CD4-positive, CD25-positive, alpha-beta regulatory T cell (primary cell): ENCODE data around the gene MDP1. TPM values are rescaled to one million over a fixed set of nuclear protein-coding genes. Genes with fewer than 3 reads are reported as not detected.

Experiments
- ATAC-seq, 2 donors: fragments of 150-1000 bp; cut with Tn5 transposase; one replicate each; pipeline ENCODE4 v1.10.0; 2021; ENCODE audit warnings: low read depth in 2 of 2, moderate number of reproducible peaks in 2 of 2, moderate library complexity in 1 of 2
- DNase-seq, 3 donors: peaks; one replicate each; pipeline versions ENCODE4 v3.0.0 to v3.0.0-alpha.2; 2012 to 2022; ENCODE audit warnings: mixed read lengths in 1 of 3
- H3K27ac ChIP-seq: one replicate; pipeline ENCODE4 v1.7.0; 2013; ENCODE audit warnings: mild to moderate bottlenecking, low read length; ENCODE audit not compliant: insufficient read depth, poor library complexity, severe bottlenecking
- H3K27me3 ChIP-seq: one replicate; pipeline ENCODE4 v1.7.0; 2013; ENCODE audit warnings: low read length; ENCODE audit not compliant: control insufficient read depth, insufficient read depth
- H3K36me3 ChIP-seq: one replicate; pipeline ENCODE4 v1.7.0; 2013; ENCODE audit warnings: mild to moderate bottlenecking, low read length, moderate library complexity; ENCODE audit not compliant: control insufficient read depth, insufficient read depth
- H3K4me1 ChIP-seq: 2 replicates; pipeline ENCODE4 v1.7.0; 2013; ENCODE audit warnings: mild to moderate bottlenecking, low read length; ENCODE audit not compliant: insufficient read depth, control insufficient read depth, poor library complexity, severe bottlenecking
- H3K4me3 ChIP-seq: one replicate; pipeline ENCODE4 v1.7.0; 2013; ENCODE audit warnings: low read depth, mild to moderate bottlenecking, low read length, moderate library complexity
- H3K9me3 ChIP-seq, 2 experiments: 1 replicate in 1 of 2; 2 replicates in 1 of 2; pipeline ENCODE4 v1.7.0; 2013; ENCODE audit warnings: low read length in 2 of 2, mild to moderate bottlenecking in 1 of 2, moderate library complexity in 1 of 2; ENCODE audit not compliant: control insufficient read depth in 2 of 2
- H3K27ac Mint-ChIP-seq, 3 donors: one replicate each; pipeline ENCODE4 v1.8.0; 2020 to 2022; ENCODE audit warnings: mild to moderate bottlenecking in 3 of 3, mixed read lengths in 3 of 3, moderate library complexity in 2 of 3
- H3K27me3 Mint-ChIP-seq: one replicate; pipeline ENCODE4 v1.8.0; 2022; ENCODE audit warnings: mild to moderate bottlenecking, mixed read lengths
- H3K36me3 Mint-ChIP-seq: one replicate; pipeline ENCODE4 v1.8.0; 2020; ENCODE audit warnings: mixed read lengths
- H3K4me1 Mint-ChIP-seq, 4 donors: one replicate each; pipeline ENCODE4 v1.8.0; 2020 to 2022; ENCODE audit warnings: mixed read lengths in 4 of 4, mild to moderate bottlenecking in 1 of 4
- H3K4me3 Mint-ChIP-seq, 4 donors: one replicate each; pipeline ENCODE4 v1.8.0; 2020 to 2022; ENCODE audit warnings: mild to moderate bottlenecking in 4 of 4, mixed read lengths in 4 of 4, moderate library complexity in 3 of 4
- H3K9me3 Mint-ChIP-seq, 7 donors: one replicate each; pipeline ENCODE4 v1.8.0; 2020 to 2022; ENCODE audit warnings: mixed read lengths in 7 of 7, mild to moderate bottlenecking in 3 of 7, moderate library complexity in 2 of 7
- polyA plus RNA-seq, 4 donors: library from polyadenylated mRNA; unstranded; fragments of 300-500 nt; fragmentation: Illumina TruSeq; gene quantifications; one replicate each; pipeline ENCODE4 v1.2.3, GENCODE V29; 2021
- total RNA-seq: library from RNA; stranded (reverse); gene quantifications from one replicate; pipeline ENCODE4 v1.2.3, GENCODE V29; 2022

Gene MDP1
- total and polyA plus RNA-seq, 5 donors from 2014 or later, result 6.0 to 52.6 (median 32.7) TPM

DNA sequence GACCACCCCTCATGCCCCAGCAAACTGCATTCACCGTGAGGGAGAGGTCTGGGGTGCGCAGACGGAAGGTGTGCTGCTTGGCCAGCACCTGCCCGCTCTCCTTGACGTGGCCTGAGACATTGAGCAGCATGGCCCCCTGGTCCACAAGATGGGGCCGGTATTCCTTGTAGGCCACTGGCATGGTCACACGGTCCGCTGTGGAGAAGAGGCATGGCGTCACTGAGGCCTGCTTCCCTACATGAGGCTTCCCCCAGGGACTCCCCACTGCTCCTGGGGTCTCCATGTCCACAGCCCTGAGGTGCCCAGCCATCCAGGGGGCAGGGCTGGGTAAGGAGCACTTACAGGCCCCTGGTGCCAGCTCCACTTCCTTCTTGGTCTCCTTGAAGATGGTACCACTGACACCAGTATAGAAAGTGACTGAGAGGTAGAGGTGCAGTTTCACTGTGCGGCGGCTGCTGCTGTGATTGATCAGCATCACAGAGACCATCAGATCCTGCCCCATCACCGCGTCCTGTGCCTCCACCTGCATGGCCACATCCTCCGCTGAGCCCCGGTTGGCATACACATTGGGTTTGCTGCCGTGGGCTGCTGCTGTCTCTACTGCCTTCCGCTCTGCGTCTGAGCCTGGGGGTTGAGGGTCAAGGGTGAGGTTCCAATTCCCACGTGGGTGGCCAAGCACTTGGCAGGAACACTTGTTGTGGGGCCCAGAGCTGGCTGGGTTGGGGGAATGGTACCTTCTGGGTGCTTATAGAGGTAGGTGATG is 38.9 kb upstream of the MDP1 start:
- Mint-ChIP-seq H3K4me1 (peaks cover 0 to 5% (median 3%) of the 10 kb centered on the region in 4 donors), H3K27me3 (no peaks in the 10 kb centered on the region), H3K9me3 (no peaks in the 10 kb centered on the region), H3K4me3 (no peak overlapping the region), H3K27ac (no peak overlapping the region), H3K36me3 (peaks cover 20% of the 10 kb centered on the region)
- Histone ChIP-seq H3K4me3 (no peak overlapping the region), H3K27me3 (no peaks in the 10 kb centered on the region), H3K36me3 (peaks cover 10% of the 10 kb centered on the region), H3K4me1 (no peaks in the 10 kb centered on the region), H3K9me3 (no peaks in the 10 kb centered on the region), H3K27ac (no peak overlapping the region)
- ATAC-seq, result no peak
- no peak for DNase-seq

GRCh38 chr14:24253936-24254335 is 38.1 kb upstream of the MDP1 start:
- Mint-ChIP-seq H3K27me3 (no peaks in the 10 kb centered on the region), H3K4me1 (peaks cover 0 to 5% (median 4%) of the 10 kb centered on the region in 4 donors), H3K36me3 (peaks cover 20% of the 10 kb centered on the region), H3K27ac (no peak overlapping the region), H3K4me3 (peak overlapping the region in 1 of 4 donors; percentile 51), H3K9me3 (no peaks in the 10 kb centered on the region)
- no peak for ATAC-seq
- no peak for DNase-seq
- Histone ChIP-seq H3K27ac (no peak overlapping the region), H3K4me3 (no peak overlapping the region), H3K27me3 (no peaks in the 10 kb centered on the region), H3K4me1 (no peaks in the 10 kb centered on the region), H3K36me3 (peaks cover 10% of the 10 kb centered on the region), H3K9me3 (no peaks in the 10 kb centered on the region)

DNA sequence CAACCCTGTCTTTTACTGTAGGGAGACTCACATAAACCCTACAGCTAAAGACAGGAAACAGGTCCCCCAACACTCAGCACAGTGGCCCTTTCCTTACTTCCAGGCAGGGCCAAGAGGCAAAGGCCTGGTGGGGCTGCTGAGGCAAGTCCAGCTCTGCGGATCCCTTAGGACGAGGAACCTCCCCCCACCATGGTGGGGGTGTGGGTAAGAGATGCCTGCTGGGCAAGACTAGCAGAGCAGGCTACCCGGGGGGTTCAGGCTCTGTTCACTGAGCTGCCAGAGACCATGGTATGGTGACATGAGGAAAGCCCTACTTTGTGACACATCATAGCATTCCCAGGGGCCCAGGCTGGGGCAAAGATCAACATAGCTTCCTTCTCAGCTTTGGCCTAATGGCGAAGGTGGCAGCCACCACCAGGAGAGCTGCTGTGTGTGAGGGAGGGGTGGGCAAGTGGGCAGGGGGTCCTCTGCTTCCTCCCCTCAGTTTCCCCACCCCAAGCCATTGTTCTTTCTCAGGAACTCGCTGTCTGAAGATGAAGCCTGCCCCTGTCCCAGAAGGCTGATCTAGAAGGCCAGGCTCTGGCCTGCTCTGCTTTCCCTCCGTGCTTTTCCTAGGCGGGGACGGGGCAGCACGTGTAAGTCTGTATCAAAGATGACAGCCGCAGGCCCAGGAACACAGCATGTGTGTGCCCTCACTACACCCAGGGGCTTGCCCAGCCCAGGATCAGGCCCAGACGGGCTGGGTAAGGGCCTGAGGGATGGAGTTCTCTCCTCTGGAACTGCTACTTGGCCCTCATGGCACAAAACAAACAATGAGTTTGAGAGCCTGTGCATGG is 36.6 kb upstream of the MDP1 start:
- H3K4me3 Mint-ChIP-seq, result no peak overlapping the region
- no peak overlapping the region for H3K27ac Mint-ChIP-seq
- H3K27ac ChIP-seq, result no peak overlapping the region
- peaks cover 10% of the 10 kb centered on the region for H3K36me3 ChIP-seq
- no peak for DNase-seq
- ATAC-seq, result no peak
- H3K27me3 ChIP-seq, result no peaks in the 10 kb centered on the region
- H3K4me1 ChIP-seq, result peaks cover 3% of the 10 kb centered on the region
- no peaks in the 10 kb centered on the region for H3K9me3 ChIP-seq
- H3K27me3 Mint-ChIP-seq, result no peaks in the 10 kb centered on the region
- peaks cover 1 to 10% (median 4%) of the 10 kb centered on the region in 4 donors for H3K4me1 Mint-ChIP-seq
- H3K4me3 ChIP-seq, result no peak overlapping the region
- H3K36me3 Mint-ChIP-seq, result peaks cover 22% of the 10 kb centered on the region
- H3K9me3 Mint-ChIP-seq, result no peaks in the 10 kb centered on the region

DNA sequence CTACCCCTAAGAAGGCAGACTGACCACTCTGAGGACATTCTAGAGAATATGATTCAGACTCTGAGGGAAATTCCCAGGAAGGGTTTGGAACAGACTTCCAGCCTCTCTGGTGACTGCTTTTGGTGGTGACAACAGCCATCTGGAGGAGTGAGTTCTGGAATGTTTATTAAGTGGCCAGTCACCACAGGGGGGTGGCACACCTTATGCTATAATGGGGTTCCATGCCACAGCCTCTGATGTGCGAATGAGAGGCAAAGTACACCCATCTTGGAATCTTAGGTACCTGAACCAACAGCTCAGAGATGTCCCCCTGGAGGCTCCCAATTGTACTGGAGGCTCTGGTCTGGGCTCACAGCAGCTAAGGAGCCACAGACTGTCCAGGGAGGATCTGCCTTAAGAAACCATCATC is 36.0 kb upstream of the MDP1 start:
- Mint-ChIP-seq H3K36me3 (peaks cover 22% of the 10 kb centered on the region), H3K4me1 (peaks cover 2 to 14% (median 7%) of the 10 kb centered on the region in 4 donors), H3K9me3 (no peaks in the 10 kb centered on the region), H3K4me3 (no peak overlapping the region), H3K27me3 (no peaks in the 10 kb centered on the region), H3K27ac (no peak overlapping the region)
- Histone ChIP-seq H3K9me3 (no peaks in the 10 kb centered on the region), H3K27me3 (no peaks in the 10 kb centered on the region), H3K4me1 (peaks cover 9% of the 10 kb centered on the region), H3K27ac (no peak overlapping the region), H3K36me3 (peaks cover 10% of the 10 kb centered on the region), H3K4me3 (no peak overlapping the region)
- ATAC-seq (no peak), DNase-seq (no peak)

GRCh38 chr14:24250354-24250753 is 34.5 kb upstream of the MDP1 start:
- Mint-ChIP-seq H3K4me1 (peaks cover 5 to 17% (median 11%) of the 10 kb centered on the region in 4 donors), H3K4me3 (peak overlapping the region in 1 of 4 donors; percentile 58), H3K36me3 (peaks cover 16% of the 10 kb centered on the region), H3K27me3 (no peaks in the 10 kb centered on the region), H3K9me3 (no peaks in the 10 kb centered on the region), H3K27ac (peak overlapping the region in 1 of 3 donors; percentile 34)
- H3K4me3 ChIP-seq, result no peak overlapping the region
- DNase-seq, result no peak
- H3K4me1 ChIP-seq, result peaks cover 13% of the 10 kb centered on the region
- H3K27me3 ChIP-seq, result no peaks in the 10 kb centered on the region
- H3K36me3 ChIP-seq, result peaks cover 10% of the 10 kb centered on the region
- no peak for ATAC-seq
- H3K9me3 ChIP-seq, result no peaks in the 10 kb centered on the region
- no peak overlapping the region for H3K27ac ChIP-seq

GRCh38 chr14:24249230-24250021 is 33.6 kb upstream of the MDP1 start:
- H3K9me3 ChIP-seq, result no peaks in the 10 kb centered on the region
- DNase-seq, result no peak
- Mint-ChIP-seq H3K36me3 (peaks cover 15% of the 10 kb centered on the region), H3K4me3 (peak overlapping the region in 1 of 4 donors; percentile 58), H3K27me3 (no peaks in the 10 kb centered on the region), H3K9me3 (no peaks in the 10 kb centered on the region), H3K27ac (no peak overlapping the region), H3K4me1 (peaks cover 5 to 20% (median 12%) of the 10 kb centered on the region in 4 donors)
- ATAC-seq, result no peak
- H3K36me3 ChIP-seq, result peaks cover 6% of the 10 kb centered on the region
- peaks cover 13% of the 10 kb centered on the region for H3K4me1 ChIP-seq
- H3K27ac ChIP-seq, result no peak overlapping the region
- H3K4me3 ChIP-seq, result no peak overlapping the region
- H3K27me3 ChIP-seq, result no peaks in the 10 kb centered on the region

DNA sequence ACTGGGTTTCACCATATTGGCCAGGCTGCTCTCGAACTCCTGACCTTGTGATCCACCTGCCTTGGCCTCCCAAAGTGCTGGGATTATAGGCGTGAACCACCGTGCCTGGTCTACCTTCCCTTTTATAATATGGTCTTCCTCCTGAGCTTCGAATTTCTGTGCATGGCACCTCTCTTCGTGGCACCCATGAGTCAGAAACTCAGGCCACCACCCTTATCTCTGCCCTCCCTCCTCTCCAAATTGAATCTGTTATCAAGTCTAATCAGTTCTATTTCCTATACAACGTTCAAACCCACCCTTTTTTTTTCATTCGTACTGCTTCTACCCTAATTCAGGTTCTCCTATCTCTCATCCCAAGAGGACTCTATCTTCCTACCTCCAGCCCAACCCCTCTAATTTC is 31.6 kb upstream of the MDP1 start:
- peak overlapping the region; percentile 8 to 78 (median 45) for H3K4me3 Mint-ChIP-seq
- Histone ChIP-seq H3K9me3 (no peaks in the 10 kb centered on the region), H3K27me3 (no peaks in the 10 kb centered on the region), H3K36me3 (peaks cover 2% of the 10 kb centered on the region), H3K4me3 (no peak overlapping the region), H3K4me1 (peaks cover 27% of the 10 kb centered on the region), H3K27ac (peak overlapping the region; percentile 72)
- no peak for ATAC-seq
- peak overlapping the region; percentile 77 to 98 (median 88) for H3K27ac Mint-ChIP-seq
- peaks cover 4% of the 10 kb centered on the region for H3K27me3 Mint-ChIP-seq
- H3K4me1 Mint-ChIP-seq, result peaks cover 5 to 35% (median 21%) of the 10 kb centered on the region in 4 donors
- no peak for DNase-seq
- no peaks in the 10 kb centered on the region for H3K9me3 Mint-ChIP-seq
- peaks cover 7% of the 10 kb centered on the region for H3K36me3 Mint-ChIP-seq
